ENCODE measurements around the gene RPP14.
A peak's percentile ranks its signal among the peaks of the same experiment; 100 is the strongest.
"Not testable (repeated sequence)": the region's sequence is repeated elsewhere in the genome, so short reads cannot be mapped to it uniquely, and the experiment has no call there.

The RPP14 gene

DNA sequence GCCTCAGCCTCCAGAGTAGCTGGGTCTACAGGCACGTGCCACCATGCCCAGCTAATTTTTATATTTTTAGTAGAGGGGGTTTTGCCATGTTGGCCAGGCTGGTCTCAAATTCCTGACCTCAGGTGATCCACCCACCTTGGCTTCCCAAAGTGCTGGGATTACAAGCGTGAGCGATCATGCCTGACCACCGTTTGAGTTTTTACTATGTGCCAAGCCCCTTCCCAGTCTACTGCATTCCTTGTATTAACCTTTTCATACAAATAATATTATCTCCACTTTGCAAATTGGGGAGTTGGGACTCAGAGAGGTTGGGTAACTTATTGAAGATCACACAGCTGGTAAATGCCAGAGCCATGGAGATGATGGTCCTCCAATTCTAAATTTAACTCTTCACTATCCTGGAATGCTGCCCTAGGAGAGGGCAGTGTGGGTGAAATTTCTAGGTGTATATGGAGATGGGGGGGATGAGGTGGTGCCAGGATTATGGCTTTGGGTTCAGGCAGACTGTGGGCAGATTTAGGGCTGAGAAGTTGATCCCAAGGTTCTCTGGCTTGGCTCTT is 25.6 kb downstream of the RPP14 start:
- no peak for DNase-seq (ENCODE audit: low read depth in 2 of 2)

DNA sequence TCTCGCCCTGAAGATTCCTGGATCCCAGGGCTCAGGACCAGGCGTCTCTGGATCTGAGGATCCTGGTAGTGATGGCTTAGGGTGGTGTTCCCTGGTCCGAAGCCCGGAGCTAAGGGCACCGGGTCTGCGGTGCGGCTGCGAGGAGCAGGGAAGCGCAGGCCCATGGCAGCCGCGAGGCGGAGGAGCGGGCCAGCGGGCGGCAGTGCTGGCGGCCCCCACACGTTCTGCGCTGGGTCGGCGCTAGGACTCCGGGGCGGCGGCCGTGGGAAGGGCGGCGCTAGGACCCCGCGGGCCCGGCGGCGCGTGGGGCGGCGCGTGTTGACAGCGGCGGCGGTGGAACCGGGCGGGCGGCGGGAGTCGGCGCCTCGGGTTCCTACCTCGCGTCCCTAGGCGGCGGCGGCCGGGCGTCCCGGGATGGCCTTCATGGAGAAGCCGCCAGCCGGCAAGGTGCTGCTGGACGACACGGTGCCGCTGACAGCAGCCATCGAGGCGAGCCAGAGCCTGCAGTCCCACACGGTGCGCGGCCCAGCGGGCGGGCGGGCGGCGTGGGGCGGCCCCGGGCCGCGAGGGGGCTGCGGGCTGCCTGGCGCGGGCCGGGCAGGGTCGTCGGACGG is 26.6 kb downstream of the RPP14 start, which contains the start of gene PXK:
TSS of gene PXK (plus strand) at position 318 of the 614 bp plus-strand sequence. CDS start at position 415, 97 bp downstream.
- DNase-seq (ENCODE audit: low read depth in 2 of 2): peak; percentile 53 to 60

DNA sequence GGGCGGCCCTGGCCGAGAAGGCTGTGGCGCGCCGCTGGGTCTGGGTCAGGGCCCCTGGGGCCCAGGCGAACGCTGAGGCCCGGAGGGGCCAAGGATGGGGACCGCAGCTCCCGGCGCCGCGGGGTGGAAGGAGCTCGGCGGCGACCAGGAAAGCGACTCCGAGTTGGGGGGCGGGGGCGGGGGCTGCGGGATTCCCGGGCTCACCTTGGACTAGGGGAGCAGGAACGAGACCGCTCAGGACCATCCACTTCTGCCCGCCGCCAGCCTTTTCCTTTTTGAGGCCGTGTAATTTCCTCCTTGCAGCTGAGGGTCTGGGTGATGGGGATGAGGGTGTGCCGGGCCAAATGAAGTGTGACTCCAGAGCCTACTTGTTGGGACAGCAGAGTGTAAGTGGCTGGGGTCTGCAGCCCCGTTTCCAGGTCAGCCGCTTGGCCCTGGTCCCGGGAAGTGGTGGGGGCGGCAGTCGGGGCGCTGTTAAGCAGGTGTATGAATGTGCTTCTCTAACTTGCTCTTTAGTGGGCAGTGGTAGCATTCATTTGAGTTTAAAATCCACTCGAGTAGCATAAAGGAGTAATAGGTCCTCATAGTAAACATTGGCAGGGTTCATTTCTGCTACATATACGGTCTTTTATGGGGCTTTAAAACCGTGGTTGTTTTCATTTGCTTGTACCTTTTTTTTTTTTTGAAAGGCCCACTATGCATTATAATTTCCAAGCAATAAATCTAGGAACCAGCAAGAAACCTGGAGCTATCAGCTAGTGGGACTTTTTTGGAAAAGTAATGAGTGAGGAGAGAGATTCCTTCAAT is 27.4 kb downstream of the RPP14 start:
- no peak for DNase-seq (ENCODE audit: low read depth in 2 of 2)

DNA sequence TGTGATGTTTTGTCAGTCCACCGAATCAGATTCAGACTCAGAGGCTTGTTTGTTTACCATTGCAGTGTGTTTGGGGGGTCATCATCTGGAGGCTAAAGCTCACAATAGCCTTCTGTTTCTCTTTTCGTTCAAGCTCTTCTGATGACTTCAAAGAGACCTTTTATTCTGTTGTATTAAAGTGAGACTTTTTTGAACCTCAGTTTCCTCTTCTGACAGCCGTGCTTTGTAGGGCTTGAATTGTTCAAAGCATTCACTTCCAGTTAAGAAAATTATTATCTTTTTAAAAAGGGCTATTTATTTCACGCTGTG is 27.9 kb downstream of the RPP14 start:
- no peak for DNase-seq (ENCODE audit: low read depth in 2 of 2)

DNA sequence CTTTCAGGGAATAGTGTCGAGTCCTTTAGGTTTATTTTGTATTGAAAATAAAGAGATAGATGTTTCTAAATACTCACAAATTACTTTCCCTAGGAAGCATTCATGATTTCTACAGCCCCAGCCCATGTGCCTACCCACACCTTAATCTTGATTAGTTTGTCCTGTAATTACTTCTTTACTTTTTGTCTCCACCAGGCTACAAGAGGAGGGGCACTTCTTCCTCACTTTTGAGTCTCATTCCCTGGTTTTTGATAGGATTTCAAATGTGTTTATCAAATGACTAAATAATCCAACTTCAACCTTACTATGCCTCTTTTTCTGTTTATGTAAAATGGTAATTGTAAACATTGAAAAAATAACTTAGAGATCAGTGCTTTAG is 28.4 kb downstream of the RPP14 start:
- no peak for DNase-seq (ENCODE audit: low read depth in 2 of 2)

DNA sequence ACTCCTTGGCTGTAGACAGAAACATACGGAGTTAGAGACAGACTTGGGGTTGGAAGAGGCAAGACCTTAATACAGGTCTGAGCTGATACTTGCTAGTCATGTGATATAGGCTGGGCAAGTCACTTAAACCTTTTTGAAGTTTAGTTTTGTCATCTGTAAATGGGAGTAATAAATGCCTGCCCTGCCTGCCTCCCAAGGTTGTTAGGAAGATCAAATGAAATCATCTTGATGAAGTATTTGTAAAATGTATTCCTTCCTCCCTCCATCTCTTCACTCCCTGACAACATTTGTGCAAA is 29.6 kb downstream of the RPP14 start:
- DNase-seq (ENCODE audit: low read depth in 2 of 2): no peak

DNA sequence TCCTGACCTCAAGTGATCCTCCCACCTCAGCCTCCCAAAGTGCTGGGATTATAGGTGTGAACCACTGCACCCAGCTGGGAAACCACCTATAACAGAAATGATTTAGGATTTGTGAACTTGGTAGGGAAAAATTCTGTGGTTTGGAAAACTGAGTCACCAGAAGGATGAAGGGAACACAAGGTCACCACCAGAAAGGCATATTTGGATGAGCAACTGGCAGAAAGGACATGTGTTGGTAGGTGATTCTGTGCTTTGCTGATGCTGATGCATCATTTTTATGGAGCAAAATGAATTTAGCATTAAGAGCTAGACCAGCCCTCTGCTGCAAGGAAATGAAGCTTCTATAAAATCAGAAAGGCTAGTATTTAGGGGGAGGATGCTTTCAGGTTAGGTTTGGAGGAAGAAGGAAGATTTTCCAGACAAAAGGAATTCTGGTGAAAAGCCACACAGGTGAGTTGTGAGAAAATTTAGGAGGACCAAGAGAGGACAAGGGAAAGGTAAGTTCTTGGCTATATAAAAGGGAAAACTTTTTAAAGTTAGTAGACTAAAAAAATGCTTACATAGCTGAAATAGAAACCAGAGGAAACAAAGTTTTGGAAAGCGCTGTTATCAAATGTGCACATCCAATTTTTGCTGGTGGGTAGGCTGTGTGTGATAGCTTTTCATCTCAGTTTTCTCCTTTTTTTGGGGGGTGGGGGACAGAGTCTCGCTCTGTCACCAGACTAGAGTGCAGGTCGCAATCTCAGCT is 30.3 kb downstream of the RPP14 start:
- no peak for DNase-seq (ENCODE audit: low read depth in 2 of 2)

DNA sequence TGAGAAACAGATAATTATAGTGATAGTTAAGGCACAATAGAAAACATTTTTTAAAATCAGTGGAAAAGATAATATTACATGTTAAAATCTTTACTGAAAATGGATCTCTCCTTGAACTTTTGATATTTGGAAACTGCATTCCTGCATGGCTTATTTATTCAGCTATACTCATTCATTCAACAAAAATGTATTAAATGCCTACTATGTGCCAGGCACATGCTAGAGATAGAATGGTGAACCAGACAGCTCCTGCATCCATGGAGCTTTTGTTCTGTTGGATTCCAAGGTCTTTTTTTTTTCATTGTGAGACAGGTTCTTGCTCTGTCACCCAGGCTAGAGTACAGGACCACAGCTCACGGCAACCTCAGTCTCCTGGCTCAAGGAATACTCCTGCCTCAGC is 31.1 kb downstream of the RPP14 start:
- DNase-seq (ENCODE audit: low read depth in 2 of 2): no peak

DNA sequence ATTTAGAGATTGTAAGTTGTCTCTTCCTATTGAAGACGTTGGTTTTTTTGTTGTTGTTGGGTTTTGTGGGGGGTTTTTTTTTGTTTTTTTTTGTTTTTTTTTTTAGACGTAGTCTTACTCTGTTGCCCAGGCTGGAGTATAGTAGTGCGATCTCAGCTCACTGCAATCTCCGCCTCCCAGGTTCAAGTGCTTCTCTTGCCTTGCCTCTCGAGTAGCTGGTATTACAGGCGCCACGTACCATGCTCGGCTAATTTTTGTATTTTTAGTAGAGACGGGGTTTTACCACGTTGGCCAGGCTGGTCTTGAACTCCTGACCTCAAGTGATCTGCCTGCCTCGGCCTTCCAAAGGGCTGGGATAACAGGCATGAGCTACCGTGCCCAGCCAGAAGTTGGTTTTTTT is 33.1 kb downstream of the RPP14 start:
- not testable (repeated sequence) for DNase-seq (ENCODE audit: low read depth in 2 of 2)

DNA sequence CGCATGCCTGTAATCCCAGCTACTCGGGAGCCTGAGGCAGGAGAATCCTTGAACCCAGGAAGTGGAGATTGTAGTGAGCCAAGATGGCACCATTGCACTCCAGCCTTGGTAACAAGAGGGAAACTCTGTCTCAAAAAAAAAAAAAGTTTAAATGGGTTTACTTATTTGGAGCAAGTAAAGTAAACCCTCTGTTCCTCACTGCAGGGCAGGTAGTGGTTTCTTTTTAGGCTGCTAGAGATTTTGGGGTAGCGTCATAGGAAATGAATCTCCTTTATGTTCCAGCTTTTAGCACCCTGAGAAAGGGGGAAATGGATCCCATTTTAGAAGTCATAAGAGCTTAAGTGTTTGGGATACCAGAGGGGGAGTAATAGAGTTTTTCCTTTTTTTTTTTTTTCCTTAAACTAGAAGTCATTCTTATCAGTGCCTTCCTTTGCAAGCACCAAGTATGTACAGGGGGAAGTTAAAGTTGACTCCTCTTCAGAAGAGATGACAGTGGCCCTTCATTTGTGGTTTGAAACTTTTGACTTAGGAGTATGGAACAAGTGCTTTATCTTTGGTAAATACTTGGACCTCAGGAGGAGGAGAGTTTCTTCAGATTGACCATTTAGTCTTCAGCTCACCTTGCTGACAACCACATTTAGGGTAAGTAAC is 34.7 kb downstream of the RPP14 start:
- DNase-seq (ENCODE audit: low read depth in 2 of 2): no peak

DNA sequence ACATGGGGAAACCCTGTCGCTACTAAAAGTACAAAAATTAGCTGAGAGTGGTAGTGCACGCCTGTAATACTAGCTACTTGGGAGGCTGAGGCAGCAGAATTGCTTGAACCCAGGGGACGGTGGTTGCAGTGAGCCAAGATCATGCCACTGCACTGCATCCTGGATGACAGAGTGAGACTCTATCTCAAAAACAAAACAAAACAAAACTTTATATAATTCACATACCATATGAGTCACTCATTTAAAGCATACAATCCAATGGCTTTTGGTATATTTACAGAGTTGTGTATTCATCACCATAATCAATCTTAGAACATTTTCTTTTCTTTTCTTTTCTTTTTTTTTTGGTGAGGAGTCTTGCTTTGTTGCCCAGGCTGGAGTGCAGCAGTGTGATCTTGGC is 35.3 kb downstream of the RPP14 start:
- no peak for DNase-seq (ENCODE audit: low read depth in 2 of 2)

DNA sequence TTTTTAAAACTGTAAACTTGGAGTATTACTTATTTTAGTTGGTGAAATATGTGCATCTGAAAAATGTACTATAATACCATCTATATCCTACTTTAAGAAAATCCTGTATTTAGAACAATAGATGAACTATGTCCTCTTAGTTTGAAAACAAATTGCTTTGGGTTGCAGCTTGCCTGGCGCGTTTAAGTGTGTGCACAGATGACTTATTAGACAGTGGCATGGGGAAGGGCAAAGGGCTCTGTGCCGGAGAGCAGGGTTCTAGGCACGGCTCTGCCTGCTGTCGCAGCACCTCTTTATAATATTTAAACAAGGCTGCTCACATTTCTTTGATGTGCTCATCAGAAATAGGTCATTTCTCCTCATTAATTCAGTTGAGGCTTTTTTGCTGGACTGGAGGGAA is 36.6 kb downstream of the RPP14 start:
- no peak for DNase-seq (ENCODE audit: low read depth in 2 of 2)

DNA sequence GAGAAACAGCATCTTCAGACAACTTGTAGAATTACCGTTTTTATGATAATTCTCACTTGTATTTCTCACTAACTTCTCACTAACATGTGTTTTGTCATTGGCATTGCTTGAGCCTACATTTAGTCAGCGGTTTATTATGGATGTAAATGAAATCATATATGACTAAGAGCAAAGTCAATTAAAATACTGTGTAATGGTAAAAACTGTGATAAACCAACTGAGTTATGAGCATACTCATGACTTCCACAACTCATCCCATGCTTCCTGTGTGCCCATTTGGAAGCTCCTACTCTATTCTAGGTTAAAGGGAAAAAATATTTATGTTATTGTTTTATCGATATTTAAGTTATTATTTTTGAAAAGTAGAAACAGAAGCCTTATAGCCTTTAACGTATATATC is 39.4 kb downstream of the RPP14 start:
- DNase-seq (ENCODE audit: low read depth in 2 of 2): no peak

DNA sequence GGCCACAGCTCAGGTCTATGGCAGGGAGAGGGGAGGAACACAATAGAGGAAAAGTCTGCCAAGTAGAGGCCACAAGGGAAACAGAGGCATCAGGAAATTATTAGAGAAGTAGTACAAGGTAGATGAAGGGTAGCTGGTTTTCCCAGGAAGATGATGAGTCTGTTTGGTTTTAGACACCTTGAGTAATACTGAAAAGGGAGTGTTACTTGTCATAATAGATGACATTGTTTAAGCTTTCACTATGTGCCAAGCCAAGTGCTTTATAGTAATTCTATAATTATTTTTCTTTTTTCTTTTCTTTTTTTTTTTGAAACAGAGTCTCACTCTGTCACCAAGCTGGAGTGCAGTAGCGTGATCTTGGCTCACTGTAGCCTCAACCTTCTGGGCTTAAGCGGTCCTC is 40.3 kb downstream of the RPP14 start:
- DNase-seq (ENCODE audit: low read depth in 2 of 2): no peak

DNA sequence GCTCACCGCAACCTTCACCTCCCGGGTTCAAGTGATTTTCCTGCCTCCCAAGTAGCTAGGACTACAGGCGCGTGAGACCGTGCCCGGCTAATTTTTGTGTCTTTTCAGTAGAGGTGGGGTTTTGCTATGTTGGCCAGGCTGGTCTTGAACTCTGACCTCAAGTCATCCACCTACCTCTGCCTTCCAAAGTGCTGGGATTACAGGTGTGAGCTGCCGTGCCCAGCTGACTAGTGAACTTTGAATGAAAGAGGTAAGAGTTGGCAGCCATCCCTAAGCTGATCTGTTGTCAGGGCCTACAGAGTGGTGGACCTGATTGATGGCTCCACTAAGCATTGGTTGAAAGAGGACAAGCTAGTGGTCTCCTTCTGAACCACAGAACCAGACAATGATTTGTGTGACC is 41.9 kb downstream of the RPP14 start:
- no peak for DNase-seq (ENCODE audit: low read depth in 2 of 2)

DNA sequence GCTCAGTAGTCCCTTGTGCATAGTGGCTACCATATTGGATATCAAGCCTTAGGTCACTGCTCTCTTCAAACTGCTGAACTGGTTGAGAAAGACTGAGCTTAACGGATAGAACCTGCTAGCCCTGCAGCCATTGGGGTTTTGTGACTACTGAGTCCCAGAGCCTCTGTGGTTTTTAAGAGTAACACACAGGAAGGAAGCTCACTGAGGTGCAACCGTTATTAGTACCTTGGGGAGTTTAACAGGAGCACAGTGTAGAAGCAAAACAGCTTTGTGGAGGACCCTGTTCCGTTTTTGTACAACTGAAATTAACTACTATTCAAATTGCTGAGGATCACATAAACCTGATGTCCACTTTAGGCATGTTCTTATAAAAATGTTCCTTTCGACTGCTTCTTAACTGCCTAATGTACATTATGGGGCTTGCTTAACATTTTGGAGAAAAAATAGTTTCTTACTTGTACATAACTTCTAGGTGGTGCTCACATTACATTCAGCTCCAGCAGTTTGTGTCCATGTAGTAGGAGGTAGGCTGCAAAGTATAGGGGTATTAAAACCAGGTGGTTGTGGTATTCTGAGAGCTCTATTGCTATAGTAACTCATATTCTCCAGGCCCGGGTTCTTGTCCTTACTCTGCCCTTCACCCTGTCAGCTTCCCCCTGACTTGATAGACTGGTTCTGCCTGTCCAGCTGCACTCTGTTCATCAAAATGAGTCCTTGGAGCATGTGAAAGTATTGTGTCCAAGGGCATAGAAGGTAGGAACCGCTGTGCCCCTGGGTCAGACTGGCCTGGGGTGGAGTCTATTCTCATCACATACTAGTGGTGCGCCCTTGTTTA is 44.0 kb downstream of the RPP14 start:
- no peak for DNase-seq (ENCODE audit: low read depth in 2 of 2)

DNA sequence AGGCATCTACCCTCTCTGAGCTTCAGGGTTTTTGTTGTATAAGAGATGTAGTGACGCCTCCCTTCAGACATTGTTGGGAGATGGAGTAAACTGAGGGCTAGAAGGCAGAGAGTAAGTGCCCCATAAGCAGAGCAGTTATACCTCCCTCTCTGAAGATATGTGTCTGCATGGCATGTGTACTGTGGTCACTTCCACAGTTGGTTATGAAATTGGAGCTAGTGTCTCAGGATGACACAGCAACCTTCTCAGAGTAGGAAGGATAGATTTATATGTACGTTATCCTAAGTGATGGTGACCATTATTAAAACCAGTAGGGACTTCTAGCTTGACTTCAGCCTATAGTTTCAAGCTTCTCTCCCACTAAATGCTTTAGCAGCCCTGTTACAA is 44.6 kb downstream of the RPP14 start:
- DNase-seq (ENCODE audit: low read depth in 2 of 2): no peak

DNA sequence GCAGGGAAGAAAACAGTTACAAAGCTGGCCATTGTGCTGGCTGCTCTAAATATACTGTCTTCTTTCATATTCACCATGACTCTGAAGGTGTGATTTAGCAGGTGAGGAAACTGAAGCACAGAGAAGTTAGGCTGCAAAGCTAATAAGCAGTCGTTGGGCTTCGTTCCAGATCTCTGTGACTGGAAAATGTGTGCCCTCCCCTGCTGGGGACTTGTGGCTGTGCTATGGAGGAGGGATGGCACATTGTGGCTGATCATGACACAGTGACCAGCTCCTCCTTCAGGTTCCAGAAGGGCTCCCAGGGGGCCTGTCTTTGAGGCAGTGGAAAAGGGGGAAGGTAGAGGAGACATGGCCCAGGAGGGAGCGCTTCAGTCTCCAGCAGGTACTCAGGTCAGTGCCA is 45.9 kb downstream of the RPP14 start:
- no peak for DNase-seq (ENCODE audit: low read depth in 2 of 2)

DNA sequence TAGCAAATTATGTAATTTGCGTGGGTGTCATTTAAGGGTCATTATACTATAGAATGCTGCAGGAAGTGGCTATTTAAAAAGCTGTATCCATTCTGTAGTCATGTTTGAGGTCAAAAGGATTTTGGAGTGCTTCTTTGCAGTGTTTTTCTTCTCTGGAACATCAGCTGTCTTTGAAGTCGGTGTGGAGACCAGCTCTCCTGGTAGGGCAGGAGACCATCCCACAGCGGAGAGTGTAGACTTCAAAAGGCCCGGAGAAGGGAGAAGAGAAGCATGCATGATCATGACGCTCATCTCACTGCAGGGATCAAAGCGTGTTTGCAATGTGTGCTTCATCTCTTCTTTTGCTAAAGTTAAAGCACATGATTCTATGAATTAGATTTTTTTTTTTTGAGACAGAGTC is 46.6 kb downstream of the RPP14 start:
- no peak for DNase-seq (ENCODE audit: low read depth in 2 of 2)

DNA sequence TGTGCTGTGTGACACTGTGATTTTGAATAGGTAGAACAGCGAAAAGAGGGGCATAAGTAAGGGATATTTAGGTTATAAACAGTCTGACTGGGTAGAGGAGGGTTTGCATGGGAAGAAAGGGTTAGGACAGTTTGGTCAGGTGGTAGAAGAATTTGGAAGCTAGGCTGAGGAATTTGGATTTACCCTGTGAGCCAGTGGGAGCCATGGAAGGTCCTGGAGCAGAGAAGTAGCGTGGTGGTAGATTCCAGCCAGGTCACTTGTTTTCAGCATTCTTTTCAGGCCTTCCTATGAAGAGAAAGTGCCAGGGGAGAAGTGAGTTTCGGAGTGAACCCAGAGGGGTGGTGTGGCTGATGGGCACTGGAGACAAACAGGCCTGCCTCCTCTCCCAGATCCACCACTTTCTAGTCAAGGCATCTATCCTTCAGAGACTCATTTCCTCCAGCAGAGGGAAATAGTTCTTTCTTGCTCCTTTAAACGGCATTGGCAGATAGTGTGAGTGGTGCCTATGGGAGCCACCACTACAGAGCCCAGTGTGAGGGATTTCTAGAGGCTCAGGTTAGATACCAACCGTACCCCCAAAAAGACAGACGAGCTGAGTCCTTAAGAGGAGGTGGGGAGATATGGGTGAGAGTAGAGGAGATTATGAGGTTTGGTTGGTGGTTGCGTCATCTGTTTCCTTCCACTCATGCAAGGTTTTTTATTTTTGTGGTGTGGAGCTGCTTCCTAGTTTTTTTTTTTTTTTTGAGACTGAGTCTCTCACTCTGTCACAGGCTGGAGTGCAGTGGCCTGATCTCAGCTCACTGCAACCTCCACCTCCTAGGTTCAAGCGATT is 47.9 kb downstream of the RPP14 start:
- no peak for DNase-seq (ENCODE audit: low read depth in 2 of 2)

DNA sequence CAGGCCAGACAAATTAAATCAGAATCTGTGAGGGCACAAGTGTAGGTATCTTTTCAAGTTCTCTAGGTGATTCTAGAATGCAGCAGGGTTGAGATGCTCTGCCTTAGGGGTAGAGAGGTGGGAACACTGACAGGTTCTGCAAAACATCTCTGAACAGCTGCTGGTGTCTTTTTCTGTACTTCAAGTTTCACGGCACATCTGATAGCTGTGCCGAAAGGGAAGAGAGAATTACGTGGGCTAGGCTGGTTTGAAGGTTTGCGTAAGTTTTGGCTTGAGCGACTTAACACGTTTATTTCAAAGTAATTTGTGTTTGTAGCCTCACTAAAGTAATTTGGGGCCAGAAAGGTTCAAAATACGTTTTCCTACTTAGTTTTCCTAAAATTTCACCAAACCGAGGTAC is 49.1 kb downstream of the RPP14 start:
- DNase-seq (ENCODE audit: low read depth in 2 of 2): no peak
